Measurements from ENCODE around the gene SEL1L3. TPM values are rescaled to one million over a fixed set of nuclear protein-coding genes. Genes with fewer than 3 reads are reported as not detected.

SEL1L3 gene
- total and polyA plus RNA-seq, 2 of the 13 experiments (the other 11 are each of a cell fraction or from before 2014, with no cell fraction given): 0.28 to 1.1 TPM

DNA sequence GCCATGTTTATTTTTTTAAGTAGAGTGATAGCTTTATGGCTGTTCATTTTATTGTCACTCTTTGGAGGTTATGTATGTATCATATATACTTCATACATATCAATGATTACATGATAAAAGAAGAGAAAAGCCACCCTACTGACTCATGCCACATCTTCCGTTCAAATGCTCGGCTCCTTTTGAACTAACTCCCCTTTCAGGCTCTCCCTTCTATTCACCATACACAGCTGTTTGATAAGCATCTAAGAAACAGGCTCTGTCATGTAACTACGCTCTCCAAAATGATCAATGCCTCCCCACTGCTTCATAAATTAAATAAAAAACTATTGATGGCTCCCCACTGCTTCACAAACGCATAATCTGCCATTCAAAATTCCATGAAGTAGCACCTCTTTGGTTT lies 89.4 kb downstream of the SEL1L3 start:
- Histone ChIP-seq H3K9me3 (ENCODE audit: low read length) (no peaks in the 10 kb centered on the region), H3K4me3 (replicated peaks in 1 of 3; ENCODE audit: insufficient read depth in 1 of 3, low read depth in 2 of 3, low read length in 3 of 3) (no peak overlapping the region), H3K9ac (ENCODE audit: insufficient read depth, low read depth, low read length) (no peak overlapping the region), H3K27me3 (ENCODE audit: control insufficient read depth in 1 of 2, insufficient read depth in 2 of 2, low read length in 2 of 2) (no peaks in the 10 kb centered on the region), H3K27ac (ENCODE audit: extremely low read length, insufficient read depth, low read length) (no peak overlapping the region), H3K4me2 (ENCODE audit: low read depth, low read length) (no peak overlapping the region), H3K36me3 (replicated peaks in 1 of 2; ENCODE audit: control insufficient read depth in 1 of 2, insufficient read depth in 2 of 2, low read length in 2 of 2) (no peaks in the 10 kb centered on the region), H3K4me1 (ENCODE audit: insufficient read depth, low read length) (no peaks in the 10 kb centered on the region), H2AFZ (ENCODE audit: low read length) (no peak overlapping the region), H4K20me1 (ENCODE audit: insufficient read depth, low read length) (no peaks in the 10 kb centered on the region), H3K79me2 (ENCODE audit: insufficient read depth, low read length) (no peaks in the 10 kb centered on the region)
- intact Hi-C loops (cut with micrococcal nuclease; ENCODE audit: unreplicated experiment): no loop called here
- ATAC-seq (no peak), FAIRE-seq (no peak), DNase-seq (ENCODE audit: low spot score) (no peak)
- in situ Hi-C loops (cut with HindIII; ENCODE audit: extremely low pct_ligation_motif_present, low pct_unique_long_range_greater_than_20kb): loop anchor here (25.0 kb wide), 1 partner anchor 236 kb away; no protein-coding TSS in a partner anchor
- 58% methylated on average over 4 of the region's 4 CpGs for WGBS (ENCODE audit: low lambda C conversion rate)
- ChIA-PET CTCF (ENCODE audit: low intra/inter-chr PET ratio, low total read pairs) (no interaction called here), POLR2A (no interaction called here)
- BruUV-seq (replicated peaks): no TSS peak
- TF ChIP-seq, protein P1, sequence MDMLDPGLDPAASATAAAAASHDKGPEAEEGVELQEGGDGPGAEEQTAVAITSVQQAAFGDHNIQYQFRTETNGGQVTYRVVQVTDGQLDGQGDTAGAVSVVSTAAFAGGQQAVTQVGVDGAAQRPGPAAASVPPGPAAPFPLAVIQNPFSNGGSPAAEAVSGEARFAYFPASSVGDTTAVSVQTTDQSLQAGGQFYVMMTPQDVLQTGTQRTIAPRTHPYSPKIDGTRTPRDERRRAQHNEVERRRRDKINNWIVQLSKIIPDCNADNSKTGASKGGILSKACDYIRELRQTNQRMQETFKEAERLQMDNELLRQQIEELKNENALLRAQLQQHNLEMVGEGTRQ (IDR thresholded peaks at IDR 0.05; ENCODE audit: low read depth, low read length): no peak
- TF ChIP-seq, protein P1 (CRISPR knock-in tag; IDR thresholded peaks at IDR 0.05; ENCODE audit: borderline replicate concordance): no peak
- no peak for TF ChIP-seq WIZ (CRISPR knock-in tag; IDR thresholded peaks at IDR 0.05)
- TF ChIP-seq, protein P2, sequence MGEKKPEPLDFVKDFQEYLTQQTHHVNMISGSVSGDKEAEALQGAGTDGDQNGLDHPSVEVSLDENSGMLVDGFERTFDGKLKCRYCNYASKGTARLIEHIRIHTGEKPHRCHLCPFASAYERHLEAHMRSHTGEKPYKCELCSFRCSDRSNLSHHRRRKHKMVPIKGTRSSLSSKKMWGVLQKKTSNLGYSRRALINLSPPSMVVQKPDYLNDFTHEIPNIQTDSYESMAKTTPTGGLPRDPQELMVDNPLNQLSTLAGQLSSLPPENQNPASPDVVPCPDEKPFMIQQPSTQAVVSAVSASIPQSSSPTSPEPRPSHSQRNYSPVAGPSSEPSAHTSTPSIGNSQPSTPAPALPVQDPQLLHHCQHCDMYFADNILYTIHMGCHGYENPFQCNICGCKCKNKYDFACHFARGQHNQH (CRISPR knock-in tag; IDR thresholded peaks at IDR 0.05): no peak
- TF ChIP-seq ZNF124 (CRISPR knock-in tag; IDR thresholded peaks at IDR 0.05): no peak
- TF ChIP-seq, protein P3, sequence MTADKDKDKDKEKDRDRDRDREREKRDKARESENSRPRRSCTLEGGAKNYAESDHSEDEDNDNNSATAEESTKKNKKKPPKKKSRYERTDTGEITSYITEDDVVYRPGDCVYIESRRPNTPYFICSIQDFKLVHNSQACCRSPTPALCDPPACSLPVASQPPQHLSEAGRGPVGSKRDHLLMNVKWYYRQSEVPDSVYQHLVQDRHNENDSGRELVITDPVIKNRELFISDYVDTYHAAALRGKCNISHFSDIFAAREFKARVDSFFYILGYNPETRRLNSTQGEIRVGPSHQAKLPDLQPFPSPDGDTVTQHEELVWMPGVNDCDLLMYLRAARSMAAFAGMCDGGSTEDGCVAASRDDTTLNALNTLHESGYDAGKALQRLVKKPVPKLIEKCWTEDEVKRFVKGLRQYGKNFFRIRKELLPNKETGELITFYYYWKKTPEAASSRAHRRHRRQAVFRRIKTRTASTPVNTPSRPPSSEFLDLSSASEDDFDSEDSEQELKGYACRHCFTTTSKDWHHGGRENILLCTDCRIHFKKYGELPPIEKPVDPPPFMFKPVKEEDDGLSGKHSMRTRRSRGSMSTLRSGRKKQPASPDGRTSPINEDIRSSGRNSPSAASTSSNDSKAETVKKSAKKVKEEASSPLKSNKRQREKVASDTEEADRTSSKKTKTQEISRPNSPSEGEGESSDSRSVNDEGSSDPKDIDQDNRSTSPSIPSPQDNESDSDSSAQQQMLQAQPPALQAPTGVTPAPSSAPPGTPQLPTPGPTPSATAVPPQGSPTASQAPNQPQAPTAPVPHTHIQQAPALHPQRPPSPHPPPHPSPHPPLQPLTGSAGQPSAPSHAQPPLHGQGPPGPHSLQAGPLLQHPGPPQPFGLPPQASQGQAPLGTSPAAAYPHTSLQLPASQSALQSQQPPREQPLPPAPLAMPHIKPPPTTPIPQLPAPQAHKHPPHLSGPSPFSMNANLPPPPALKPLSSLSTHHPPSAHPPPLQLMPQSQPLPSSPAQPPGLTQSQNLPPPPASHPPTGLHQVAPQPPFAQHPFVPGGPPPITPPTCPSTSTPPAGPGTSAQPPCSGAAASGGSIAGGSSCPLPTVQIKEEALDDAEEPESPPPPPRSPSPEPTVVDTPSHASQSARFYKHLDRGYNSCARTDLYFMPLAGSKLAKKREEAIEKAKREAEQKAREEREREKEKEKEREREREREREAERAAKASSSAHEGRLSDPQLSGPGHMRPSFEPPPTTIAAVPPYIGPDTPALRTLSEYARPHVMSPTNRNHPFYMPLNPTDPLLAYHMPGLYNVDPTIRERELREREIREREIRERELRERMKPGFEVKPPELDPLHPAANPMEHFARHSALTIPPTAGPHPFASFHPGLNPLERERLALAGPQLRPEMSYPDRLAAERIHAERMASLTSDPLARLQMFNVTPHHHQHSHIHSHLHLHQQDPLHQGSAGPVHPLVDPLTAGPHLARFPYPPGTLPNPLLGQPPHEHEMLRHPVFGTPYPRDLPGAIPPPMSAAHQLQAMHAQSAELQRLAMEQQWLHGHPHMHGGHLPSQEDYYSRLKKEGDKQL (CRISPR knock-in tag; IDR thresholded peaks at IDR 0.05; ENCODE audit: low read depth): no peak
- TF ChIP-seq, protein P4, sequence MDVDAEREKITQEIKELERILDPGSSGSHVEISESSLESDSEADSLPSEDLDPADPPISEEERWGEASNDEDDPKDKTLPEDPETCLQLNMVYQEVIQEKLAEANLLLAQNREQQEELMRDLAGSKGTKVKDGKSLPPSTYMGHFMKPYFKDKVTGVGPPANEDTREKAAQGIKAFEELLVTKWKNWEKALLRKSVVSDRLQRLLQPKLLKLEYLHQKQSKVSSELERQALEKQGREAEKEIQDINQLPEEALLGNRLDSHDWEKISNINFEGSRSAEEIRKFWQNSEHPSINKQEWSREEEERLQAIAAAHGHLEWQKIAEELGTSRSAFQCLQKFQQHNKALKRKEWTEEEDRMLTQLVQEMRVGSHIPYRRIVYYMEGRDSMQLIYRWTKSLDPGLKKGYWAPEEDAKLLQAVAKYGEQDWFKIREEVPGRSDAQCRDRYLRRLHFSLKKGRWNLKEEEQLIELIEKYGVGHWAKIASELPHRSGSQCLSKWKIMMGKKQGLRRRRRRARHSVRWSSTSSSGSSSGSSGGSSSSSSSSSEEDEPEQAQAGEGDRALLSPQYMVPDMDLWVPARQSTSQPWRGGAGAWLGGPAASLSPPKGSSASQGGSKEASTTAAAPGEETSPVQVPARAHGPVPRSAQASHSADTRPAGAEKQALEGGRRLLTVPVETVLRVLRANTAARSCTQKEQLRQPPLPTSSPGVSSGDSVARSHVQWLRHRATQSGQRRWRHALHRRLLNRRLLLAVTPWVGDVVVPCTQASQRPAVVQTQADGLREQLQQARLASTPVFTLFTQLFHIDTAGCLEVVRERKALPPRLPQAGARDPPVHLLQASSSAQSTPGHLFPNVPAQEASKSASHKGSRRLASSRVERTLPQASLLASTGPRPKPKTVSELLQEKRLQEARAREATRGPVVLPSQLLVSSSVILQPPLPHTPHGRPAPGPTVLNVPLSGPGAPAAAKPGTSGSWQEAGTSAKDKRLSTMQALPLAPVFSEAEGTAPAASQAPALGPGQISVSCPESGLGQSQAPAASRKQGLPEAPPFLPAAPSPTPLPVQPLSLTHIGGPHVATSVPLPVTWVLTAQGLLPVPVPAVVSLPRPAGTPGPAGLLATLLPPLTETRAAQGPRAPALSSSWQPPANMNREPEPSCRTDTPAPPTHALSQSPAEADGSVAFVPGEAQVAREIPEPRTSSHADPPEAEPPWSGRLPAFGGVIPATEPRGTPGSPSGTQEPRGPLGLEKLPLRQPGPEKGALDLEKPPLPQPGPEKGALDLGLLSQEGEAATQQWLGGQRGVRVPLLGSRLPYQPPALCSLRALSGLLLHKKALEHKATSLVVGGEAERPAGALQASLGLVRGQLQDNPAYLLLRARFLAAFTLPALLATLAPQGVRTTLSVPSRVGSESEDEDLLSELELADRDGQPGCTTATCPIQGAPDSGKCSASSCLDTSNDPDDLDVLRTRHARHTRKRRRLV (CRISPR knock-in tag; IDR thresholded peaks at IDR 0.05): no peak
- no peak for TF ChIP-seq NFATC3 (CRISPR knock-in tag; IDR thresholded peaks at IDR 0.05)
- TF ChIP-seq IRF2 (CRISPR knock-in tag; IDR thresholded peaks at IDR 0.05): no peak
- no peak for TF ChIP-seq ZSCAN29 (CRISPR knock-in tag; conservative IDR thresholded peaks at IDR 0.05)
- no peak for TF ChIP-seq YEATS2 (CRISPR knock-in tag; IDR thresholded peaks at IDR 0.05; ENCODE audit: borderline replicate concordance)

All from HepG2 (cell line).